RPMI7951 (cell line): ENCODE measurements around the gene HMGN4. TPM values are rescaled to one million over a fixed set of nuclear protein-coding genes. Genes with fewer than 3 reads are reported as not detected.
A peak's percentile ranks its signal among the peaks of the same experiment; 100 is the strongest.

ENCODE experiments used
- DNase-seq: peaks from one replicate; pipeline ENCODE4 v3.0.0-alpha.2; 2012; ENCODE audit warnings: low read depth
- total RNA-seq: library from RNA; depleted of rRNA; stranded (reverse); fragments of >200 nt; shearing (Covaris generic); gene quantifications from 2 replicates; pipeline ENCODE4 v1.2.3, GENCODE V29; 2014; rRNA removed

HMGN4 gene
- total RNA-seq, 1 experiment from 2014 or later = 164 TPM

- no peak for DNase-seq
Observed at GRCh38 chr6:26577720-26578072, 39.5 kb downstream of the HMGN4 start.

- DNase-seq = no peak
Observed at GRCh38 chr6:26578279-26578678, 40.1 kb downstream of the HMGN4 start.

GRCh38 chr6:26578741-26579140 is 40.6 kb downstream of the HMGN4 start:
- no peak for DNase-seq

GRCh38 chr6:26581164-26581915 is 43.2 kb downstream of the HMGN4 start:
- DNase-seq = no peak

- DNase-seq = no peak
Observed at GRCh38 chr6:26588965-26589364, 50.8 kb downstream of the HMGN4 start.

- DNase-seq = peak; percentile 79
Observed at GRCh38 chr6:26592649-26593048, 54.5 kb downstream of the HMGN4 start.

- DNase-seq = no peak
Observed at GRCh38 chr6:26593278-26594130, 55.3 kb downstream of the HMGN4 start.

GRCh38 chr6:26594131-26594498 is 55.9 kb downstream of the HMGN4 start:
- DNase-seq = no peak

- DNase-seq = peak; percentile 62
Observed at GRCh38 chr6:26594730-26595632, 56.8 kb downstream of the HMGN4 start.

GRCh38 chr6:26595669-26596269 is 57.6 kb downstream of the HMGN4 start:
- peak; percentile 93 for DNase-seq

Other genes with a start within 250 kb of the HMGN4 start
- gene BTN3A2, start 173.2 kb upstream of the HMGN4 start, total RNA-seq = 4.8 and 6.5 TPM in 2 replicates
- 10.6 and 13.5 TPM in 2 replicates for gene BTN2A2, start 155.3 kb upstream of the HMGN4 start, total RNA-seq
- gene BTN3A1, start 136.1 kb upstream of the HMGN4 start, total RNA-seq = 18.9 and 22.3 TPM in 2 replicates
- 13.3 and 21.7 TPM in 2 replicates for gene BTN3A3, start 97.9 kb upstream of the HMGN4 start, total RNA-seq
- gene BTN2A1, start 80.4 kb upstream of the HMGN4 start, total RNA-seq = 12.3 and 15.0 TPM in 2 replicates
- not detected in 2 replicates for gene BTN1A1, start 38.1 kb upstream of the HMGN4 start, total RNA-seq
- gene ABT1, start 58.6 kb downstream of the HMGN4 start, total RNA-seq = 16.2 and 20.6 TPM in 2 replicates
- 17.9 and 21.4 TPM in 2 replicates for gene ZNF322, start 121.4 kb downstream of the HMGN4 start, total RNA-seq